ENCODE results near the gene SPC24. TPM values are rescaled to one million over a fixed set of nuclear protein-coding genes. Genes with fewer than 3 reads are reported as not detected.

The SPC24 gene
- total and polyA plus RNA-seq, 9 of the 15 experiments (the other 6 are each of a cell fraction or from before 2014, with no cell fraction given) = 18.2 to 154 (median 60.9) TPM

DNA sequence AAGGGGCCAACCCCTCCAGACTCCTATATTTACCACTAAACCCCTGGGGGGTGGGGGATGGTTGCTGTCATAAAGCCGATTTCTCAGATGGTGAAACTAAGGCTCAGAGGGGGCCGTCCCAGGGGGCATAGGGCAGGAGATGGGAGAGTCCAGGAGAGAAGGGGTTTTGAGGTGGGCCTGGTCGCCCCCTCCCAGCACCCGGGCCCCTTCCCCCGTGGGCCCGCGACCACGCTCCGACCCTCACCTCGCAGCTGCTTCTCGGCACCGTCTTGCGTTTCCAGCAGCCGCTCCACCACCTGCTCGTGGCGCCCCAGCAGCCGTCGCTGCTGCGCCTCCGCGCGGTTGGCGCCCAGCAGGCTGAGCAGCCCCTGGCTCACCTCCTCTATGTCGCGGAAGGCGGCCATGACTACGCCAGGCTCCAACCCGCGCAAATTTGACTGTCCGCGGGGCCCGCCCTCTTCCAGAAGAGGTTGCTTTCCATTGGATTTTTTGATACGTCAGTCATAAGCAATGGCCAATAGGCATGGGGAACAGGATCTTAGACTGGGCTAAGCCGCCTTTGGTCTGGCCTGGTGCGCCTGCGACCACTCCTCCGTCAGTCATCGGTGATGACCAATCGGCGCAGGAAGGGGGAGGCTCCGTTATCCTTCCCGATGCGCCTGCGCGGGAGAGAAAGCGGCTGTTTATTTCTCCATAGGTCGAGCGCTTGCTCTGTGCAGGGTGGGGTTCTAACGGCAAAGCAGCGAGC is at the start of gene SPC24 (continued):
- TF ChIP-seq, protein P1, sequence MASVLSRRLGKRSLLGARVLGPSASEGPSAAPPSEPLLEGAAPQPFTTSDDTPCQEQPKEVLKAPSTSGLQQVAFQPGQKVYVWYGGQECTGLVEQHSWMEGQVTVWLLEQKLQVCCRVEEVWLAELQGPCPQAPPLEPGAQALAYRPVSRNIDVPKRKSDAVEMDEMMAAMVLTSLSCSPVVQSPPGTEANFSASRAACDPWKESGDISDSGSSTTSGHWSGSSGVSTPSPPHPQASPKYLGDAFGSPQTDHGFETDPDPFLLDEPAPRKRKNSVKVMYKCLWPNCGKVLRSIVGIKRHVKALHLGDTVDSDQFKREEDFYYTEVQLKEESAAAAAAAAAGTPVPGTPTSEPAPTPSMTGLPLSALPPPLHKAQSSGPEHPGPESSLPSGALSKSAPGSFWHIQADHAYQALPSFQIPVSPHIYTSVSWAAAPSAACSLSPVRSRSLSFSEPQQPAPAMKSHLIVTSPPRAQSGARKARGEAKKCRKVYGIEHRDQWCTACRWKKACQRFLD (CRISPR knock-in tag; IDR thresholded peaks at IDR 0.05) = no peak
- TF ChIP-seq MCM7 (IDR thresholded peaks at IDR 0.05) (no peak), PHB2 (IDR thresholded peaks at IDR 0.05; ENCODE audit: low read depth) (no peak), RNF2 (IDR thresholded peaks at IDR 0.05) (0 out of 2 replicates have a peak, but pooled peaks have one; percentile 55), WHSC1 (IDR thresholded peaks at IDR 0.05; ENCODE audit: low read length) (no peak), ZNF121 (CRISPR knock-in tag; conservative IDR thresholded peaks at IDR 0.05) (no peak), KAT2B (IDR thresholded peaks at IDR 0.05; ENCODE audit: low read depth, low read length) (no peak), CHD4 (IDR thresholded peaks at IDR 0.05; ENCODE audit: insufficient read depth, insufficient replicate concordance, low read depth, low read length, poor library complexity, severe bottlenecking) (no peak), CBX3 (IDR thresholded peaks at IDR 0.05; ENCODE audit: borderline replicate concordance in 1 of 2, low read length in 2 of 2) (no peak), SMAD3 (CRISPR knock-in tag; conservative IDR thresholded peaks at IDR 0.05) (0 out of 2 replicates have a peak, but pooled peaks have one; percentile 37), ZNF3 (CRISPR knock-in tag; IDR thresholded peaks at IDR 0.05) (no peak), CHCHD3 (CRISPR knock-in tag; IDR thresholded peaks at IDR 0.05) (no peak), SMAD1 (IDR thresholded peaks at IDR 0.05; ENCODE audit: low read depth, low read length, partially characterized antibody) (no peak), ZFP36 (IDR thresholded peaks at IDR 0.05; ENCODE audit: low read depth, low read length, partially characterized antibody) (peak; percentile 17), TSC22D4 (tag; IDR thresholded peaks at IDR 0.05) (no peak), MAZ (CRISPR knock-in tag; conservative IDR thresholded peaks at IDR 0.05 in 1 of 2, IDR thresholded peaks at IDR 0.05 in 1 of 2) (no peak; a peak in 1 of 4 replicates), NFYB (IDR thresholded peaks at IDR 0.05; ENCODE audit: extremely low read depth, insufficient read length) (peak; percentile 85), ZNF77 (CRISPR knock-in tag; IDR thresholded peaks at IDR 0.05) (no peak), SAFB (IDR thresholded peaks at IDR 0.05; ENCODE audit: borderline replicate concordance, low read depth, low read length) (no peak), ELF4 (CRISPR knock-in tag; IDR thresholded peaks at IDR 0.05) (0 out of 2 replicates have a peak, but pooled peaks have one; percentile 49), TCF3 (CRISPR knock-in tag; IDR thresholded peaks at IDR 0.05) (no peak)
- TF ChIP-seq, protein P2, sequence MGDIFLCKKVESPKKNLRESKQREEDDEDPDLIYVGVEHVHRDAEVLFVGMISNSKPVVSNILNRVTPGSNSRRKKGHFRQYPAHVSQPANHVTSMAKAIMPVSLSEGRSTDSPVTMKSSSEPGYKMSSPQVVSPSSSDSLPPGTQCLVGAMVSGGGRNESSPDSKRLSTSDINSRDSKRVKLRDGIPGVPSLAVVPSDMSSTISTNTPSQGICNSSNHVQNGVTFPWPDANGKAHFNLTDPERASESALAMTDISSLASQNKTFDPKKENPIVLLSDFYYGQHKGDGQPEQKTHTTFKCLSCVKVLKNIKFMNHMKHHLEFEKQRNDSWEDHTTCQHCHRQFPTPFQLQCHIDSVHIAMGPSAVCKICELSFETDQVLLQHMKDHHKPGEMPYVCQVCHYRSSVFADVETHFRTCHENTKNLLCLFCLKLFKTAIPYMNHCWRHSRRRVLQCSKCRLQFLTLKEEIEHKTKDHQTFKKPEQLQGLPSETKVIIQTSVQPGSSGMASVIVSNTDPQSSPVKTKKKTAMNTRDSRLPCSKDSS (IDR thresholded peaks at IDR 0.05; ENCODE audit: low read depth, partially characterized antibody) = no peak
- TF ChIP-seq, protein P3, sequence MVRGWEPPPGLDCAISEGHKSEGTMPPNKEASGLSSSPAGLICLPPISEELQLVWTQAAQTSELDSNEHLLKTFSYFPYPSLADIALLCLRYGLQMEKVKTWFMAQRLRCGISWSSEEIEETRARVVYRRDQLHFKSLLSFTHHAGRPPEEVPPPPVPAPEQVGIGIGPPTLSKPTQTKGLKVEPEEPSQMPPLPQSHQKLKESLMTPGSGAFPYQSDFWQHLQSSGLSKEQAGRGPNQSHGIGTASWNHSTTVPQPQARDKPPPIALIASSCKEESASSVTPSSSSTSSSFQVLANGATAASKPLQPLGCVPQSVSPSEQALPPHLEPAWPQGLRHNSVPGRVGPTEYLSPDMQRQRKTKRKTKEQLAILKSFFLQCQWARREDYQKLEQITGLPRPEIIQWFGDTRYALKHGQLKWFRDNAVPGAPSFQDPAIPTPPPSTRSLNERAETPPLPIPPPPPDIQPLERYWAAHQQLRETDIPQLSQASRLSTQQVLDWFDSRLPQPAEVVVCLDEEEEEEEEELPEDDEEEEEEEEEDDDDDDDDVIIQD (CRISPR knock-in tag; IDR thresholded peaks at IDR 0.05) = no peak
